Choroid plexus epithelial cell (primary cell): ENCODE measurements around the gene RND2.
A peak's percentile ranks its signal among the peaks of the same experiment; 100 is the strongest.
"Not testable (repeated sequence)": the region's sequence is repeated elsewhere in the genome, so short reads cannot be mapped to it uniquely, and the experiment has no call there.

ENCODE experiments used
- DNase-seq: peaks from one replicate; pipeline ENCODE4 v3.0.0-alpha.2; 2010; ENCODE audit warnings: low read depth
- H3K4me3 ChIP-seq: 2 replicates; pipeline ENCODE4 v1.5.1; 2011; ENCODE audit warnings: low read depth, mild to moderate bottlenecking, control low read depth, low read length, moderate library complexity
- TF ChIP-seq, protein P1 (sequence below): conservative IDR thresholded peaks from 2 replicates; pipeline ENCODE4 v1.5.1; 2011; ENCODE audit warnings: low read depth, mild to moderate bottlenecking, control low read depth, inconsistent platforms, low read length, moderate library complexity

Gene RND2

DNA sequence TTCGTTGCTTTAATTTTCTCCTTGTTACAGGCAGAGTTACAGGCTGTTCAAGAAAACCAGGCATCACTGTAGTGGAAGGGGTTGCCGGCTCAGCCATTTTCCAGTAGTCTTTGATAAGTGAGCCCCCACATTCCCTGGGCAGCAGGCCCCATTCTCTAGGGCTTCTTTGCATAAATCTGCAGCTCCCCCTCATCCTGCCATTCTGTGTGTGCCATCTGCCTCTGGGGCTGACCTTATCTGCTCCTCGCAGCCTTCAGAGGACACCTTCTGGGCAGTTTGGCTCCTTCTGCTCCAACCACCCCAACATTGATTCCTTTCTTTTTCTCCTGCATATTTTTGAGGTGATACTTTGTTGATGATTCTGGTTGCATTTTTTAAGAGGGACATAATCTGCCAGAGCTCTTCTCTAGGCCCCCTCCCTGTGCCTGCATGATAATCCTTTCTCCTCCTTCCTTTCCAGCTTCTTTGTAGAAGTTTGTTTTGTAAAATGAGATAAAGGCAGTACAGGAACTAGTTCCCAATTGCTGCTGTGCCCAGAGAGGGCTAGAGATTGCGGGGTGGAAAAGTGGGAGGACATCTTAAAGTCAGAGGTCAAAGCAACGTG lies 17.1 kb downstream of the RND2 start:
- H3K4me3 ChIP-seq = no peak overlapping the region
- TF ChIP-seq, protein P1, sequence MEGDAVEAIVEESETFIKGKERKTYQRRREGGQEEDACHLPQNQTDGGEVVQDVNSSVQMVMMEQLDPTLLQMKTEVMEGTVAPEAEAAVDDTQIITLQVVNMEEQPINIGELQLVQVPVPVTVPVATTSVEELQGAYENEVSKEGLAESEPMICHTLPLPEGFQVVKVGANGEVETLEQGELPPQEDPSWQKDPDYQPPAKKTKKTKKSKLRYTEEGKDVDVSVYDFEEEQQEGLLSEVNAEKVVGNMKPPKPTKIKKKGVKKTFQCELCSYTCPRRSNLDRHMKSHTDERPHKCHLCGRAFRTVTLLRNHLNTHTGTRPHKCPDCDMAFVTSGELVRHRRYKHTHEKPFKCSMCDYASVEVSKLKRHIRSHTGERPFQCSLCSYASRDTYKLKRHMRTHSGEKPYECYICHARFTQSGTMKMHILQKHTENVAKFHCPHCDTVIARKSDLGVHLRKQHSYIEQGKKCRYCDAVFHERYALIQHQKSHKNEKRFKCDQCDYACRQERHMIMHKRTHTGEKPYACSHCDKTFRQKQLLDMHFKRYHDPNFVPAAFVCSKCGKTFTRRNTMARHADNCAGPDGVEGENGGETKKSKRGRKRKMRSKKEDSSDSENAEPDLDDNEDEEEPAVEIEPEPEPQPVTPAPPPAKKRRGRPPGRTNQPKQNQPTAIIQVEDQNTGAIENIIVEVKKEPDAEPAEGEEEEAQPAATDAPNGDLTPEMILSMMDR = no peak
- DNase-seq = no peak

DNA sequence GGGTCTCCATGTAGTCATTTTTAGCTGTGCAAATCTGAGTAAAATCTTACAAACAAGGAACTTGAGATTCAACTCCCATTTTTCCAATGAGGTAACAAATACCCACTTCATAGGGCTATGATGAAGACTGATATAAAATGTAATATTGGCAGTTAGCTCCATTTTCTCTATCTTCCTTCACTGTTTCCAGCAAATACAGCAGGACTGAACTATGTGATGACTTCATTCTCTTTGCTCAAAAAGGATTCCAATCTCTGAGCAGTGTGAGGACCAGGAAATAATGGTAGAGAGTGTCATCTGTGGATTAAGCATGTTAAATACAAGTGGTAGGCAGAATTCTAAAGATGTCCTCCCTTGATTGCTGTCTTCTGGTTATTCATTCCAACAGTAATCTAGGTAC lies 18.3 kb downstream of the RND2 start:
- TF ChIP-seq, protein P1 = no peak
- DNase-seq = no peak
- H3K4me3 ChIP-seq = no peak overlapping the region

DNA sequence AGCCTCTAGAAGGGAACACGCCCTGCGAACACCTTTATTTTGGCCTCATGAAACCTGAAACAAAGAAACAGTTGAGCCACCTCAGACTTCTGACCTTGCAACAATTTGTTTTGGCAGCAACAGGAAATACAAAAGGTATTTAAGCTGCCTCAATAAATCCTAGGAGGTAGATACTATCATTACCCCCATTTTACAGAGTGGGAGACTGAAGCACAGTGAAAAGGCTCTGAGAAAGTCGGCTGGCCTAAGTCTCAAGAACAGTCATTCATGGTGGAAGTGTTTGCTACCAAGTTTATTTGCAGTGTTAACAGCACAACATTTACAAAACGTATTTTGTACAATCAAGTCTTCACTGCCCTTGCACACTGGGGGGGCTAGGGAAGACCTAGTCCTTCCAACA lies 19.0 kb downstream of the RND2 start:
- DNase-seq = no peak
- TF ChIP-seq, protein P1 = no peak
- H3K4me3 ChIP-seq = no peak overlapping the region

DNA sequence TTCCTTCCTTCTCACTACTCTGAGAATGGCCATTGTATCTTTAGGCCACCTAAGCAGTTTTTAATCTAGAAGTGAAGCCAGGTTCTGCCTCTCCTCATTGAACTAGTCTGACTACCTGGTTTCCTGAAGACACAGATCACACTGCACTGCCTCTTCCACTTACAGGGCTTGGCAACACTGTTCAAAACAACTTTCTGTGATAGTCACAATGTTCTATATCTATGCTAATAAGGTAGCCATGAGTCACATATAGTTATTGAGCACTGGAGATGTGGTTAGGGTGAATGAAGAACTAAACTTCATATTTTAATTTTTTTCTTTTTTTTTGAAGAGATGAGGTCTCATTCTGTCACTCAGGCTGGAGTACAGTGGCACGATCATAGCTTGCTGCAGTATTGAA lies 26.9 kb downstream of the RND2 start:
- TF ChIP-seq, protein P1 = no peak
- DNase-seq = peak; percentile 11
- H3K4me3 ChIP-seq = no peak overlapping the region

DNA sequence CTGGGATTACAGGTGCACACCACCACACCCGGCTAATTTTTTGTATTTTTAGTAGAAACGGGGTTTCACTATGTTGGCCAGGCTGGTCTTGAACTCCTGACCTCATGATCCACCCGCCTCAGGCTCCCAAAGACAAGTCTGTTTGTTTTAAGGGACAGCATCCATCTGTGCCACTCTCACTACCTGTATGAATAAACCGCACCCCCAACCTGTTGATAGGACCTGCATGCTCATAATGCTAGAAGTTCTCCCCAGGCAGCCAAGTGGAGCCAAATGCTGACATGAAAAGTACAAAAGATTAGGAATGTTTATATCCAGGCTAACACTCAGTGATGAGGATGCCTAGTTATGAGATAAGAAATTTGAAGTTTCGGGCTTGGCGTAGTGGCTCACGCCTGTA lies 28.0 kb downstream of the RND2 start:
- not testable (repeated sequence) for DNase-seq, H3K4me3 ChIP-seq

DNA sequence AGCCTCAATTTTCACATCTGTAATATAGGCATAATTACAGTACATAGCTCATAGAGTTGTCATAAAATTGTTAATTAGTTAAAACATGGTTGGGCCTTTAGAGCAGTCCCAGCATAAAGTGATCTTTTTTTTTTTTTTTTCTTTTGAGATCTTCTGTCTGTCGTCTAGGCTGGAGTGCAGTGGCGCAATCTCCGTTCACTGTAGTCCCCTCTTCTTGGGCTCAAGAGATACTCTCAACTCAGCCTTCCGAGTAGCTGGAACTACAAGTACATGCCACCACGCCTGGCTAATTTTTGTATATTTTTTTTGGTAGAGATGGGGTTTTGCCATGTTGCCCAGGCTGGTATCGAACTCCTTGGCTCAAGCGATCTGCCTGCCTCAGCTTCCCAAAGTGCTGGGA lies 31.0 kb downstream of the RND2 start:
- TF ChIP-seq, protein P1 = no peak
- H3K4me3 ChIP-seq = no peak overlapping the region
- DNase-seq = no peak

DNA sequence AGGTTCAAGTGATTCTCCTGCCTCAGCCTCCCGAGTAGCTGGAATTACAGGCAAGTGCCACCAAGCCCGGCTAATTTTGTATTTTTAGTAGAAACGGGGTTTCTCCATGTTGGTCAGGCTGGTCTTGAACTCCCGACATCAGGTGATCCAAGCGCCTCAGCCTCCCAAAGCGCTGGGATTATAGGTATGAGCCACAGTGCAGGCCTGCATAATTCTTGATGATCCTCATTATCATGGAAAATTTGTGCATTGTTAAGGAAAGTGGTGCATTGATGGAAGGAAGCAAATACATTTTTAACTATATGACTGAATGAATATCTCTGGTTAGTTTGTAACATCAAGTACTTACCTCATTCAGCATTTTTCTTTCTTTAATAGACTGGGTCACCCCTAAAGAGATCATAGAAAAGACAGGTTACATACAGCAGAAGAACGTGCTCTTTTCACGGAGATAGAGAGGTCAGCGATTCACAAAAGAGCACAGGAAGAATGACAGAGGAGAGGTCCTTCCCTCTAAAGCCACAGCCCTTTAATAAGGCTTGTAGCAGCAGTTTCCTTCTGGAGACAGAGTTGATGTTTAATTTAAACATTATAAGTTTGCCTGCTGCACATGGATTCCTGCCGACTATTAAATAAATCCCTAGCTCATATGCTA lies 38.1 kb downstream of the RND2 start:
- H3K4me3 ChIP-seq = no peak overlapping the region
- no peak for DNase-seq
- TF ChIP-seq, protein P1 = no peak
